GM12878 (cell line): ENCODE measurements around the gene SRM. TPM values are rescaled to one million over a fixed set of nuclear protein-coding genes. Genes with fewer than 3 reads are reported as not detected.

Source experiments
- ATAC-seq: fragments of 200-7000 bp; cut with Tn5 transposase; 3 replicates; pipeline ENCODE4 v1.9.1; 2020; ENCODE audit warnings: mild to moderate bottlenecking, moderate library complexity
- BruUV-seq: library from RNA; stranded (reverse); fragments of 400-500 nt; replicated peaks from 2 replicates; lab custom pipeline; 2021; lab: Mats Ljungman, UMichigan
- CTCF ChIA-PET: fragments of 300-600 bp; sonication (Branson Sonifier 250); formaldehyde crosslinking; extraction: SDS; loops from one replicate; lab custom pipeline; 2021; ENCODE audit warnings: inconsistent platforms; lab: Yijun Ruan, JAX
- POLR2A ChIA-PET: fragments of 350-600 bp; formaldehyde crosslinking; extraction: SDS; loops from one replicate; lab custom pipeline; 2021; ENCODE audit warnings: inconsistent platforms; lab: Charles Lee
- RAD21 ChIA-PET: fragments of 300-600 bp; sonication (Branson Sonifier 250); formaldehyde crosslinking; loops from one replicate; lab custom pipeline; 2023; ENCODE audit warnings: antibody characterized with exemption; ENCODE audit not compliant: unreplicated experiment; lab: Charles Lee
- SMC1A ChIA-PET: fragments of 300-600 bp; sonication (Branson Sonifier 250); formaldehyde crosslinking; loops from one replicate; lab custom pipeline; 2023; ENCODE audit not compliant: unreplicated experiment, uncharacterized antibody; lab: Charles Lee
- DNase-seq: peaks from one replicate; pipeline ENCODE4 v3.0.0-alpha.2; 2011; ENCODE audit warnings: low read depth, low spot score
- FAIRE-seq: peaks from 3 replicates; lab custom pipeline; 2011; peaks lifted over from hg19 to GRCh38; lab: Jason Lieb, UNC
- H2AFZ ChIP-seq: 2 replicates; pipeline ENCODE4 v1.6.0; 2011; ENCODE audit warnings: low read depth, low read length, control low read depth; ENCODE audit not compliant: control insufficient read depth
- H3K27ac ChIP-seq: 2 replicates; pipeline ENCODE4 v1.5.1; 2011; ENCODE audit warnings: control low read depth; ENCODE audit not compliant: control insufficient read depth, insufficient read depth
- H3K27me3 ChIP-seq, 2 experiments: replicated peaks in 1 of 2; 2 replicates each; pipeline versions ENCODE4 v1.6.0 to v1.6.1; 2011; ENCODE audit warnings: low read length in 1 of 2; ENCODE audit not compliant: control insufficient read depth in 2 of 2, insufficient read depth in 2 of 2
- H3K36me3 ChIP-seq, 2 experiments: 2 replicates each; pipeline ENCODE4 v1.5.1; 2011; ENCODE audit warnings: low read length in 1 of 2; ENCODE audit not compliant: control insufficient read depth in 2 of 2, insufficient read depth in 2 of 2
- H3K4me1 ChIP-seq: 2 replicates; pipeline ENCODE4 v1.6.1; 2011; ENCODE audit warnings: mild to moderate bottlenecking, low read length, moderate library complexity, mixed read lengths; ENCODE audit not compliant: control insufficient read depth, insufficient read depth
- H3K4me2 ChIP-seq: 2 replicates; pipeline ENCODE4 v1.6.0; 2011; ENCODE audit warnings: control low read depth; ENCODE audit not compliant: control insufficient read depth, insufficient read depth
- H3K4me3 ChIP-seq: fragments of 200-600 bp; sonication (generic); 2 replicates; pipeline ENCODE4 v1.5.1; 2016
- H3K79me2 ChIP-seq: 2 replicates; pipeline ENCODE4 v1.6.0; 2011; ENCODE audit warnings: low read length; ENCODE audit not compliant: control insufficient read depth, insufficient read depth
- H3K9ac ChIP-seq: 2 replicates; pipeline ENCODE4 v1.8.0; 2011; ENCODE audit warnings: low read length, control low read depth, mixed read lengths; ENCODE audit not compliant: control insufficient read depth, insufficient read depth
- H3K9me3 ChIP-seq: replicated peaks from 3 replicates; pipeline ENCODE4 v1.5.1; 2011; ENCODE audit warnings: mild to moderate bottlenecking, low read length; ENCODE audit not compliant: control insufficient read depth, insufficient read depth
- H4K20me1 ChIP-seq: 2 replicates; pipeline ENCODE4 v1.6.0; 2011; ENCODE audit not compliant: control insufficient read depth, insufficient read depth
- ATF3 ChIP-seq: IDR thresholded peaks from 2 replicates; pipeline ENCODE4 v1.6.1; 2011; ENCODE audit warnings: low read depth, mild to moderate bottlenecking, low read length, moderate library complexity, borderline replicate concordance; ENCODE audit errors: extremely low read depth
- BACH1 ChIP-seq: fragments of 450-650 bp; IDR thresholded peaks from 2 replicates; pipeline ENCODE4 v1.6.1; 2017; ENCODE audit warnings: mild to moderate bottlenecking, borderline replicate concordance
- BCL11A ChIP-seq: IDR thresholded peaks from 2 replicates; pipeline ENCODE4 v1.6.1; 2011; ENCODE audit warnings: low read depth, low read length
- BHLHE40 ChIP-seq, 2 experiments: fragments of 450-650 bp in 1 of 2; IDR thresholded peaks; 2 replicates each; pipeline ENCODE4 v1.6.1; 2011 to 2017; ENCODE audit warnings: low read depth in 2 of 2, borderline replicate concordance in 1 of 2, improper control_type of control experiment in 1 of 2, low read length in 1 of 2, mild to moderate bottlenecking in 1 of 2
- CBFB ChIP-seq: IDR thresholded peaks from 2 replicates; pipeline ENCODE4 v1.6.1; 2016; ENCODE audit warnings: antibody characterized with exemption, low read depth
- CHD1 ChIP-seq: IDR thresholded peaks from 2 replicates; pipeline ENCODE4 v1.6.1; 2012; ENCODE audit warnings: low read depth, low read length, improper control_type of control experiment
- EGR1 ChIP-seq, 2 experiments: IDR thresholded peaks; 1 replicate in 1 of 2; 2 replicates in 1 of 2; pipeline ENCODE4 v1.6.1; 2011 to 2012; ENCODE audit warnings: low read depth in 2 of 2, low read length in 2 of 2, borderline replicate concordance in 1 of 2, mild to moderate bottlenecking in 1 of 2, moderate library complexity in 1 of 2
- EZH2 ChIP-seq: IDR thresholded peaks from 2 replicates; pipeline ENCODE4 v1.6.1; 2012; ENCODE audit warnings: low read depth, mild to moderate bottlenecking, control low read depth, inconsistent platforms, low read length, borderline replicate concordance; ENCODE audit not compliant: control insufficient read depth
- FOXM1 ChIP-seq: IDR thresholded peaks from 2 replicates; pipeline ENCODE4 v1.6.1; 2012; ENCODE audit warnings: low read depth, mild to moderate bottlenecking, inconsistent platforms, low read length, moderate library complexity
- HCFC1 ChIP-seq: fragments of 150-350 bp; IDR thresholded peaks from 2 replicates; pipeline ENCODE4 v1.6.1; 2014; ENCODE audit warnings: low read length
- HDAC2 ChIP-seq: fragments of 200-600 bp; sonication (generic); IDR thresholded peaks from 2 replicates; pipeline ENCODE4 v1.6.1; 2017
- IKZF1 ChIP-seq: fragments of 450-650 bp; conservative IDR thresholded peaks from 2 replicates; pipeline ENCODE4 v1.6.1; 2017; ENCODE audit warnings: antibody characterized with exemption, mild to moderate bottlenecking
- MTA2 ChIP-seq: fragments of 450-650 bp; IDR thresholded peaks from 2 replicates; pipeline ENCODE4 v1.6.1; 2016; ENCODE audit warnings: low read depth, mild to moderate bottlenecking, moderate library complexity
- MYB ChIP-seq: fragments of 150-350 bp; IDR thresholded peaks from 2 replicates; pipeline ENCODE4 v1.6.1; 2014; ENCODE audit warnings: mild to moderate bottlenecking, low read depth, low read length, borderline replicate concordance
- NFIC ChIP-seq: IDR thresholded peaks from 2 replicates; pipeline ENCODE4 v1.6.1; 2012; ENCODE audit warnings: low read depth, mild to moderate bottlenecking, inconsistent platforms, low read length, moderate library complexity
- NFXL1 ChIP-seq: fragments of 450-650 bp; IDR thresholded peaks from 2 replicates; pipeline ENCODE4 v1.6.1; 2017; ENCODE audit warnings: antibody characterized with exemption, mild to moderate bottlenecking, borderline replicate concordance
- PML ChIP-seq: IDR thresholded peaks from 2 replicates; pipeline ENCODE4 v1.6.1; 2012; ENCODE audit warnings: low read length, inconsistent platforms
- POLR2AphosphoS5 ChIP-seq: IDR thresholded peaks from 2 replicates; pipeline ENCODE4 v1.6.1; 2011; ENCODE audit warnings: mild to moderate bottlenecking, low read length, inconsistent platforms
- RBBP5 ChIP-seq: fragments of 200-600 bp; sonication (generic); conservative IDR thresholded peaks from 2 replicates; pipeline ENCODE4 v1.6.1; 2016
- SMAD5 ChIP-seq: IDR thresholded peaks from 2 replicates; pipeline ENCODE4 v1.6.1; 2016; ENCODE audit warnings: antibody characterized with exemption, low read depth
- SRF ChIP-seq, 2 experiments: IDR thresholded peaks; 2 replicates each; pipeline ENCODE4 v1.6.1; 2011; ENCODE audit warnings: low read depth in 2 of 2, low read length in 2 of 2, mild to moderate bottlenecking in 1 of 2, moderate library complexity in 1 of 2
- TAF1 ChIP-seq: IDR thresholded peaks from 2 replicates; pipeline ENCODE4 v1.6.1; 2011; ENCODE audit warnings: mild to moderate bottlenecking, low read depth, low read length, borderline replicate concordance
- TCF12 ChIP-seq: IDR thresholded peaks from 2 replicates; pipeline ENCODE4 v1.6.1; 2011; ENCODE audit warnings: low read depth, mild to moderate bottlenecking, low read length
- TCF3 ChIP-seq: IDR thresholded peaks from 2 replicates; pipeline ENCODE4 v1.6.1; 2012; ENCODE audit warnings: low read depth, mild to moderate bottlenecking, low read length, borderline replicate concordance; ENCODE audit not compliant: insufficient read depth
- YBX1 ChIP-seq: fragments of 450-650 bp; IDR thresholded peaks from 2 replicates; pipeline ENCODE4 v1.6.1; 2016; ENCODE audit warnings: antibody characterized with exemption
- ZNF24 ChIP-seq: fragments of 450-650 bp; IDR thresholded peaks from 2 replicates; pipeline ENCODE4 v1.6.1; 2017; ENCODE audit warnings: antibody characterized with exemption, mild to moderate bottlenecking
- WGBS: methylation state at CpG from one replicate; pipeline ENCODE4 v1.1.6; 2016; ENCODE audit warnings: low lambda C conversion rate; ENCODE audit not compliant: insufficient replicate concordance, insufficient coverage; ENCODE audit errors: missing lambda C conversion rate; 5-methylcytosine and 5-hydroxymethylcytosine counted together
- in situ Hi-C: fragments of 300-500 bp; cut with MboI; formaldehyde crosslinking; loops from 9 replicates; pipeline ENCODE4 v1.14.3; 2018; ENCODE audit warnings: mixed read lengths
- intact Hi-C: fragments of 100-400 bp; cut with micrococcal nuclease; formaldehyde crosslinking; loops from one replicate; pipeline ENCODE4 v1.14.2; 2022; ENCODE audit not compliant: unreplicated experiment
- polyA plus RNA-seq, 11 experiments: library from polyadenylated mRNA; depleted of rRNA in 4 of 11; unstranded in 6 of 11; stranded (reverse) in 5 of 11; fragments of >200 nt; fragmentation: Nextera tagmentation in 4 of 11; fragmentation: Illumina TruSeq in 1 of 11; extraction: Ambion mirVana in 4 of 11; extraction: Trizol in 1 of 11; gene quantifications; 1 replicate in 1 of 11; 2 replicates in 10 of 11; pipeline versions ENCODE4 v1.2.1 to v1.2.3, GENCODE V29; 2011 to 2016; ENCODE audit warnings: inconsistent platforms in 2 of 11, missing spikeins in 2 of 11, low read depth in 1 of 11
- total RNA-seq, 4 experiments: library from RNA; depleted of rRNA in 3 of 4; stranded (reverse); fragments of >200 nt in 3 of 4; fragmentation: Illumina TruSeq in 1 of 4; extraction: Trizol in 1 of 4; gene quantifications; 2 replicates each; pipeline versions ENCODE4 v1.2.1 to v1.2.3, GENCODE V29; 2013 to 2021

The SRM gene
- total and polyA plus RNA-seq, 10 of the 15 experiments (the other 5 are each of a cell fraction or from before 2014, with no cell fraction given): 16.7 to 255 (median 81.2) TPM

- H3K9me3 ChIP-seq: no peaks in the 10 kb centered on the region
- H3K4me2 ChIP-seq: peak within 1 kb of the TSS; percentile 90
- no peaks in the 10 kb centered on the region for H3K27me3 ChIP-seq
- intact Hi-C loops: loop anchor here (1.0 kb wide), 2 partner anchors 26 to 47 kb away; no protein-coding TSS in a partner anchor
- H3K4me3 ChIP-seq: peak within 1 kb of the TSS; percentile 78
- CTCF ChIA-PET: interaction anchor here (0.6 to 2.4 kb wide), 4 partner anchors 25 to 82 kb away, joined by 3 to 6 read pairs (median 4); no protein-coding TSS in a partner anchor
- ATAC-seq (peak; percentile 93), DNase-seq (peak; percentile 72), FAIRE-seq (peak; percentile 96)
- H2AFZ ChIP-seq: peak within 1 kb of the TSS; percentile 99
- H3K27ac ChIP-seq: peak within 1 kb of the TSS; percentile 100
- no TSS peak for BruUV-seq
- peaks cover 34% of the 10 kb centered on the region for H3K79me2 ChIP-seq
- SMC1A ChIA-PET: interaction anchor here (0.9 to 2.7 kb wide), 7 partner anchors 9 to 86 kb away, joined by 3 to 20 read pairs (median 5); no protein-coding TSS in a partner anchor
- peaks cover 5% of the 10 kb centered on the region; the same call in 1 of the 2 replicates for H3K4me1 ChIP-seq
- H3K36me3 ChIP-seq: peaks cover 0 to 6% of the 10 kb centered on the region in 2 experiments; a peak in 3 of 4 replicates
- POLR2A ChIA-PET: interaction anchor here (0.6 to 1.2 kb wide), 11 partner anchors 8 to 261 kb away, joined by 3 to 8 read pairs (median 3); partner anchors contain the start of gene EXOSC10
- H4K20me1 ChIP-seq: no peaks in the 10 kb centered on the region; the same call in 1 of the 2 replicates
- under 1% methylated on average over 83 of the region's 94 CpGs for WGBS
- RAD21 ChIA-PET: interaction anchor here (0.6 to 2.8 kb wide), 11 partner anchors 19 to 1185 kb away, joined by 3 to 17 read pairs (median 4); no protein-coding TSS in a partner anchor
- in situ Hi-C loops: no loop called here
- H3K9ac ChIP-seq: peak within 1 kb of the TSS; percentile 99
- TF ChIP-seq IKZF1 (peak; percentile 74), BCL11A (no peak), MYB (peak; percentile 81; the same call in 1 of the 2 replicates), EGR1 (IDR thresholded peaks at IDR 0.05; ENCODE audit: borderline replicate concordance in 1 of 2, low read depth in 2 of 2, low read length in 2 of 2) (peak; percentile 42 to 82), BACH1 (peak; percentile 18; the same call in 1 of the 2 replicates), ATF3 (no peak), SRF (IDR thresholded peaks at IDR 0.05; ENCODE audit: low read depth in 2 of 2, low read length in 2 of 2) (no peak), HDAC2 (no peak), CBFB (peak; percentile 92), ZNF24 (no peak), TCF12 (peak; percentile 52; the same call in 1 of the 2 replicates), BHLHE40 (IDR thresholded peaks at IDR 0.05; ENCODE audit: borderline replicate concordance in 1 of 2, low read depth in 2 of 2, low read length in 1 of 2) (peak; percentile 99), EZH2 (no peak), YBX1 (no peak), FOXM1 (peak; percentile 78; the same call in 1 of the 2 replicates), POLR2AphosphoS5 (peak; percentile 97), TCF3 (no peak), NFIC (peak; percentile 39; the same call in 1 of the 2 replicates), SMAD5 (peak; percentile 88), RBBP5 (peak; percentile 89; the same call in 1 of the 2 replicates), MTA2 (peak; percentile 23), PML (peak; percentile 66), CHD1 (peak; percentile 99), NFXL1 (no peak), TAF1 (peak; percentile 96), HCFC1 (peak; percentile 65)
These were observed 47.3 kb downstream of the SRM start, which contains the start of gene TARDBP for GRCh38 chr1:11012260-11013159. Gene TARDBP (plus strand): TSS chr1:11012654. CDS start chr1:11013728, 1,074 bp downstream.
